ENCODE data around the gene KIRREL3.
"Not testable (repeated sequence)": the region's sequence is repeated elsewhere in the genome, so short reads cannot be mapped to it uniquely, and the experiment has no call there.

KIRREL3 gene

DNA sequence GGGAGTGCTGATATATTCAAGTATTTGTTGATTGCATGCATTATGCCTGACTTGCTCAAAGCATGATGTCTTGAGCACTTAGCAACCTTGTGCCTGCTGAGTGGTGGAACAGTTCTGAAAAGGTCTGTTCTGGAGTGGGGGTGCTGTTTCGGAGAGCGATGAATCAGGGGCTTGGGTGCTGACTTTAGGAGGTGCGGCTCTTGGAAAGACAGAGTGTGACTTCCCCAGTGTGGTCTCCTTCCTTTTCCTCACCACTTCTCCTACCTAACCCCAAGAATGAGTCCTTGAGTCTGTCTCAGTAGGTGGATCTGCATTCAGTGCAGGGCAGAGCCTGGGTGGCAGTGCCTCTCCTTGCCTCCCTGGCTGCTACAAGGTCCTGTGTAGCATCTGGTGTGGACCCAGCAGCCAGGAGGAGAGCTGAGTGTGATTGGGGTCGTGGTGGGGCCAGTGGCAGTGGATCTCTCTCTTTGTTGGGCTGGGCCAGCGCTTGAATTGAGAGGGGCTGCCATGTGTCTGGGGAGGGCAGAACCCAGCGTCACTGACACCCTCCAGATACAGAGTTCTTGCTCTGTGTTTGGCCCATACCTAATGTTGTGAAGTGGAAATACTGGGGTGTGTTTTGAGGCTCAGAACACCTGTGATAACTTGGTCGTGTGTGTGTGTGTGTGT, 609.1 kb downstream of the KIRREL3 start:
- DNase-seq: no peak

DNA sequence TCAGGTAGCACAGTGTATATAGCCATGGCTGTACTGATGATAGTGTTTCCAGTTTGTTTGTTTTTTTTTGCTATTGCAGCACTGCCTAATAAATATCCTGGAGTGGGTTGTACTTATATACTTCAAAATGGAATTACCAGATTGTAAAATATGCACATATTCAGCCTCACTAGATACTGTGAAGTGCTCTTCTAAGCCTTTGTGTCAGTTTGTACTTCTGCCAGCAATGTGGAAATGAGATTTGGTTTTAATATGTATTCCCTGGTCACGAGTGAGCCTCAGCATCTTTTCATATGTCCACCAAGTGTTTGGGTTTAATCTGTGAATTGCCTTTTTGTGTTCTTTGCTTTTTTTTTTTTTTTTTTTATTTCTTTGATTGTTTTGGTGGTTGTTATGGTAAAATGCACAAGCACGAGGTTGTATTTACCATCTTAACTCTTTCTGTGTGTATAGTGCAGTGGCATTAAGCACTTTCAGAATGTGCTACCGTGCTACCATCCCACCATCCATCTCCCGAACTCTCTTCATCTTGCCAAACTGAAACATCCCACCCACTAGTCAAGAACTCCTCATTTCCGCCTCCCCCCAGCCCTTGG, 610.2 kb downstream of the KIRREL3 start:
- DNase-seq: no peak

DNA sequence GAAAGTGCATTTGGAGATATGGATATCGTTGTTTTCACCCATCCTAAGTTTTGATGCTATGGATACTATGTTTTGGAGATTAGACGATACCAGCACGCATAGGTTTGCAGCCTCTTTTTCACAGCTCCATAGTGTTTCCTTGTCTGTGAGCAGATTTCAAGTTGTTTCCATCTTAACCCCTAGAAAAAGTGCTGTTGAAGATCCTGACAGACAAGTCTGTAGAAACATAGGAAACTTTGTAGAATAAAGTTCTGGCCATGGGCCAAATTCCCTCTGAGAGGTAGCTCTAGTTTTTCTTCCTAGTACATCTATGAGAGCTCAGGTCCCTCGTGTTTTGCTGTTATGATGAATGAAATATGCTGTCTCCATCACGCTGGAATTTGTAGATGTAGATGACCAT, 612.7 kb downstream of the KIRREL3 start:
- DNase-seq: no peak

DNA sequence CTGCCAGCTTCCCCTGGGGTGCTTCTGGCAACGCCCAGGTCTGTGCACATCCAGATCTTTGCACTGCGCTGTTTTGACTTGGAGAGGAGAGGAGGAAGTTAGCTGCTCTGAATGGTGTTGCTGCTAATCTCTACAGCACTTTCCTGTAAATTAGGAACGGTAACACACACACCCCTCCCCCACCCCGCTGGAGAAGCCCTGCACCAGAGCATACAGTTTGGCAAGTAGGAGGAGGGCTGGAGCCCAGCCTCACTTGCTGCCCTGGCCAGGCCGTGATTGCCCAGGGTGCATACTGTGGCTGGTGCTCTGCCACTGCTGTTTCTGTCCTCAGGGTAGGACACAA, 613.9 kb downstream of the KIRREL3 start:
- not testable (repeated sequence) for DNase-seq

DNA sequence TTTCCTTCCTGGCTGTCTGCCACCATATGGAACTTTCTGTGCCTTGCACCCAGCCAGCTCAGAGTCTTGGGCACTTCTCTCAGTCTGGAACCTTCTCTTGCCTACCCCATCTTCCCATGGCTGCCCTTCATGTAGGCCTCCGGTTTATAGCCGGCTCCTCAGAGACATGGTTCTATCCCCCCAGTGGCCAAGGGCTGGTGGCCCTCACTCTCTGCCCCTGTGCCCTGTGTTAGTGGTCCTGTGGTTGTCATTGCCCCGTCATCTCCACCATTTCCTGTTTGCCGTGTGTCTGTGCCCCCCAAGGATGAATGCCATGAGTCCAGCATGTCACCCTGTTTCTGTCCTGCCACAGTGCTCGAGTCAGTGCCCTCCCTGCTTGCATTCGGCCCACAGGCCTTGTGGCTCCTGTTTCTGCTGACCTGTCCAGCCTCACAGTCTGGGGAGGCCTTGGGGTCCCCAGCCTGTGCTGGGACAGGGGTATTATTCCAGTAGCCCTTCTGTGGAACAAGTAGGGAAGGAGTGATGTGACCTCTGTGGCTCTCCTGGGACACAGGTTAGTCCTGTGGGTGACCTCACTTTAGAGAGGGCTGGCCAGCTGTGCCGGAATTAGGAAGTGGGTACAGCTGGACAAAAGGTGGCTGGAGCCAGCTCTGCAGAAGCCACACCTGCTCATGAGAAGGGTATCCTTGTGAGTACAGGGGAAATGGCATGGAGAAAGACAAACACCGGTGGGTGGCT, 614.4 kb downstream of the KIRREL3 start:
- no peak for DNase-seq

DNA sequence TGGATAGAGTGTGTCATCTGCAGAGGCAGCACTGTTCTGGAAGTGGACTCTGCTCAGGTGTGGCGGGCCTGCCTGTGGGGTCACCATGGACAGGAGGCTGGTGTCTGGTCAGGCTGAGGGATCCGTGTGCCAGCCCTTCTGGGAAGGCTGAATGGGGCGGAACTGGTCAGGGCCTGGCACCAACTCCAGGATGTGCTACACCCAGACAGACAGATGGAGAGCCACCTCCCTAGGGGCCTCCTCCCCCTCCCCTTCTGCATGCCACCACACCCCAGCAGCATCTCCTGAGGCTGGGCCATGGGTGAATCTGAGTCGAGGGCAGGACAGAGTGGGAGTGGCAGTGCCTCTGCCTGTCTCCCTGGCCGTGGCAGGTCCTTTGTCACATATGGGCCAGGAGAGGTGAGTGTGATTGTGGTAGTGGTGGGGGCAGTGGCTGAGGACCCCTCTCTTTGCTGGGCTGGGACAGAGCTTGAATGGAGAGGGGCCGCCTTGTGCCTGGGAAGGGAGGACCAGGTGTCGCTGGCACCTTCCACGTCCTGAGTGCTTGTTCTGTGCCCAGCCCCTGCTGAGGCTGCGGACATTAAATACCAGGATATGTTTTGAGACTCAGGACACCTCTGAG, 616.0 kb downstream of the KIRREL3 start:
- DNase-seq: no peak

DNA sequence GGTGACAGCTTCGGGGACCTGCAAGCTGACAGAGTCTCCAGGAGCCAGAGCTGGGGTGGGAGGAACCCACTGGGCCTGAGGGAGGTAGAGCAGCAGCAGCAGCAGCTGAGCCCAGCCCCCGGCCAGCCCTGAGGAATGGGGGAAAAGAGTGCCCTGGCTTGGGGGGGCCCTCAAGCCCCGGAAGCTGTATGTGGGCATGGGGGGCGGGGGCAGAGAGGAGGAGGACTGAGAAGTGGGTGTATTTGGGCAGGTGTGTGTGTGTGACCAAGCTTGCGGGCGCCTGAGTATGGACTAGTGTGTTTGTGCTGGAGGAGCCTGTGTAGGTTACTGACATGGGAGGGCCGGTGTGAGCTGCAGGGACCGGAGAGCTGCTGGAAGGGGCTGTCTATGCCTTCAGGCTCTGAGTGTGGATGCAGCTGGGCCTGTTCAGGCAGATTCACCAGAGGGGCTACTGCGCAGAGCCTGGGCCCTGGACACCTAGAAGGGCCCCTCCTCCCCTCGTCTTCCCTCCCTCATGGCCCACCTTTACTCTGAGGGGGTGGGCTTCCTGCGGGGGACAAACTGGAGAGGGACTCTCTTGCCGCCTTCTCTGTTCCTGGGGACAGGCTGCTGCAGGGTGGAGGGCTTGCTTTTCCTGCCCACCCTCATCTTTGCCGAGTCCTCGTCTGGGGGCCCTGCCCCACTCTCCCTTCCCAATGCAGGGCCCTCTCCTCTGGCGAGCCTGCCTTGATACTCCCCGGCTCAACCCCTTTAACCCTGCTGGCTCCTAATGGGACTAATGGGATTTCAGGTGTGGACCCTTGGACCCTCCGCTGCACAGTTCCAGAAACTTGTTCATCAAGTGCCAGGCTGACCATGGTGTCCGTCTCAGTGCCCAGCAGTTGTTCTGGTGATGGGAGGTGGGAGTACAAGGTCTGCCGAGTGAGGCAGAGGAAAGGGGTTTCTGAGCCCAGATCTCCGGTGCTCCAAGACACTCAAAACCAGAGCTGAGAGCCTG, 616.9 kb downstream of the KIRREL3 start:
- no peak for DNase-seq

DNA sequence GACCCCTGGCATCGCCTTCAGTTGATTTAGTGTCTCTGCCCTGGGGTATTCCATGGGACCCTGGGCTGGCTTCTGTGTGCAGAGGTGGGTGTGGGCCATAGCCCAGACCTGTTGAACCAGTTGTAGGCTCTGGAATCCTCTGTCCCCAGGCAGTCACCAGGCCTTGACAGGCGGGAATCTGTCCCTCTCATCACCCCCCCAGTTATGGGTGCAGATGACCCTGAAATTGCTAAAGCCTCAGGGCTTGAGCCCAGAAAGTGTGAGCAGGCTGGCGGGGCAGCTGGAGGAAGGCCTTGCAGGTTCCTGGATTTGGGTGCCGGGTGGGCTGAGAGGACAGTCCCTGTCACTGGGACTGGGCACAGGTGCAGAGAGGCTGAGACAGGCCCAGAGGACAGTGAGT, 617.9 kb downstream of the KIRREL3 start:
- not testable (repeated sequence) for DNase-seq

DNA sequence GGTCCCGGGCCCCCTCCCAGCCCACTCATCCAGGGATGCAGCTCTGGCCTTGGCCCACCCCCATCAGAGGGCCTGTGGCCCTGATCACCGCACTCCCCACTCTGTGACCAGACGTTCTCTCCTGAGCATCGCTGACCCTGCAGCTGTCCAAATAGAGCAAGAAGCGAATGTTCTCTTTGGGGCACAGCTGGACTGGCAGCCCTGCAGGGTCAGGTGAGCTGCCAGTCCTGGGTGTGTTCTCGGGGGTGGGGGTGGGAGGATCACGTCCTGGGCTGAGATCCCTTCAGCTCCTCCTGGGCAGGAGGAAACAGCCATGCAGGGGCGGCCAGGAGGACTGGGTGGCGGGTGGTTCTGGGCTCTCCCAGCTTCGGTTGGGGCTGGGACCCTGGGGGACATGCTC, 618.6 kb downstream of the KIRREL3 start:
- DNase-seq: not testable (repeated sequence)

DNA sequence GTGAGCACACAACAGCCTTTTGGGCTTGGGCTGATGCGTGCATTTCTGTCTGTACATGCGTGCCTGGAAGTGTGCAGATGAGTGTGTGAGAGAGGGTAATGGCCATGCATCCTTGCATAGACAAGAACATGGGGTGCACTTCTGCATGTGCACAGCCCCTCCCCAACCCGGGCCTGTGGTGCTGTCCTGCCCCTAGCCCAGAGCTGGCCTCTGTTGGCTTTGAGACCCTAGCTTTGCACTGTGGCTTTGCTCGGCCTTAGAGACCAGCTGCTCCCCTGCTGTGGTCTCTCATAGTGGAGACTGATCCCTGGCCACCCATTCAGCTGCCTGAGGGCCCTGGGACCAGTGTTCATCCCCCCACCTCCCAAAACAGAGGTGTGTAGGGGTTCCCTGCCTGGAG, 619.7 kb downstream of the KIRREL3 start:
- DNase-seq: no peak

DNA sequence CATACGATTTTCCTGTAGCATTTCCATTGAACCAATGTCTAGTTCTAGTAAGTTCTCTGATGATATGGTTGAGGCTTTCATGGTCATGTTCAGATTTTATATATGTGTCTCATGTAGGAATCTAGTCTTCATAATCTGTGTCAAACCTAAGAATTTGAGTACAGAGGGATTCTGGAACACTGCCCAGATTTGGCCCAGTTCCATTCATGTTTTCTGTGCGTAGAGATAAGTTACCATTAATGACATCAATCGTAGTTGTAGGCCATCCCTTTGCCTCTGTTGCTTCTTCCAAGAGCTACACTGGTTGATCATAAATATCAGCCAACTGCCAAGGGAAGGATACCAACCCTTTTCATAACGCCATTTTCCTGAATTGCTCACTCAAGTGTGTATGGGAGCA, 621.8 kb downstream of the KIRREL3 start:
- DNase-seq: no peak

DNA sequence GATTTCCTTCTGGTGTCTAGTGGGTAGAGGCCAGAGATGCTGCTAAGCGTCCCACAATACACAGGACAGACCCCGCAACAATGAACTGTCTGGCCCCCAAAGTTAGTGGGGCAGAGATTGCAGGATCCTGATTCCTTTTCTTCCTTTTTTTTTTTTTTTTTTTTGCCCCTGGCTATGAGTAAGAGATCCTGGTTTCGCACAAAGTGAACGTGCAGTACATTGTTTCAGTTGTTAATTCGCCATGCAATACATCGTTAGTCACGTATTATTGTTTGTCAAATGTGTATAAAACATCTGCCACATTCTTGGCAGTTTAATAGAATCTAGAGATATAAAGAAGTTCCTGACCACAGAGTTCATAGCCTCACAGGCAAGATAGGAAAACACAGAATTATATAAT, 624.8 kb downstream of the KIRREL3 start:
- DNase-seq: no peak

DNA sequence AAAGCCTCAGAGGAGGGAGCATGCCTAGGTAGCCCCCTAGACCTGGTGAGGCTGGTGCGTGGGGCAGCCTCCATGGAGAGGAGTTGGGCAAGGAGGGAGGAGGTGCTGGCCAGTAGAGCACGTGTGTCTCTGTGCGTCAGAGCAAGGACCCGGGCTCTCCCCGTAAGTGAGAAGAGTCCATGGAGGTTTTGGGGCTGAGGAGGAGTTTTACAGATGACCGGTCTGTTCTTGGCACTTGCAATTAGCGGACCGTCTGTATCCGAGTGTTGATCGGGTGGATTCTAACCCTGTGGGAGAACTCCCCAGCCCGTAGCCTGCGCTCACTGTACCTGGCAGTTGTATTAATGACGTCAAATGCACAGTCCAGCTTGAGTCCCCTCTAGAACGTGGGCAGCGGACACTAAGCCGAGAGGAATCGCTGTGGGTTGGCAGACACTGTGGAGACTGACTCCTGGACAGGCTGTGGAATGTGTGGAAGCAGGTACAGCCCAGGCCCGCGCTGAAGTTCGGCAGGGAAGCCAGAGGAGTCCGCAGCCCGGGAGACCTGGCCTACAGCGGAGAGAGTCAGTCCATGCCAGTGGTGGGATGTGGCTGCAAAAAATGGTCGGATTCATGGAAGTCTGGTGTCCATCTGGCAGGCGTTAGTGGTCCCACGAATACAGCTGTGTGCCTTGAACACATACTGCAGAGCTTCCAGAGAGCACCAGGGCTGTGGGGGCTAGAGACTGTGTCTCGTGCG, 625.8 kb downstream of the KIRREL3 start:
- DNase-seq: not testable (repeated sequence)

DNA sequence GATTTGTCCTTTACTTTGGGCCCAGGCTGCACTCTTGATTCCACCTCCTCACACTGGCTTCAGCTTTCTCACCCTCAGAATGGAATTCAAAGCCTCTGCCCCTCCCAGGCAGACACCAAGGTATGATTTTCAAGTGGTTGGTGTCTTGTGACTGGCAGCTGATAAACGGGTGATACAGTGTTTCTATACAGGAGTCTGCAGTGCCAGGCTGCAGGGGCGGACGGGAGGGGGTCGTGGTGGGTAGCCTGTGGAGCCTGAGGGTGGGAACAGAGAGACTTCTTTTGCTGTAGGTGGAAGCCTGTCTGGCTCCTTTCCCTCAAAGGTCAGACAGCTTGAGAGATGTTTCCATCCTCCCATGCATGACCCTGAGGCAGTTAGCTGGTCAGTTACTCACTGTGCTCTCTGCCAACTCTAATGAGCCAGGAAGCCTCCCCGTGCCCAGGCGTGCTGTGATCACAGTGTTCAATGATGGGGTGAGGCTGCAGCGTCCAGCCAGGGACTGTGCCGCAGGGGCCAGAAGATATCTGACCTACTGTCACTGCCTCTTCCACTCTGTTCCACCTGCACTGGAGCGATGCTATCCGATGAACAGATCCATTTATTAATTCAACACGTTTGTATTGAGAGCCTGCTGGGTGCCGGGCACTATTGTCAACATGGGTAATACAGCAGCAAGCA, 627.0 kb downstream of the KIRREL3 start:
- DNase-seq: not testable (repeated sequence)

Measured in NCI-H526 treated with DMSO at 0.1 percent for 48 hours (cell line).